Right lobe of liver (tissue), 4 donors: ENCODE data around the gene CUEDC1.

Experiments
- CTCF ChIP-seq, 4 donors: fragments of 200-600 bp in 3 of 4; fragments of 450-650 bp in 1 of 4; IDR thresholded peaks; one replicate each; pipeline versions ENCODE4 v1.5.1 to v1.8.0; 2016 to 2022; ENCODE audit warnings: antibody characterized with exemption in 4 of 4, mild to moderate bottlenecking in 2 of 4
- POLR2A ChIP-seq: fragments of 450-650 bp; IDR thresholded peaks from one replicate; pipeline ENCODE4 v1.6.1; 2017; ENCODE audit warnings: antibody characterized with exemption, mild to moderate bottlenecking
- donor health status: DM: no; HTN: no; CAD: no.
- donor health status: DM: no; HTN: no; CAD: no.
- donor health status: DM: no; HTN: yes; CAD: no.

- TF ChIP-seq CTCF (IDR thresholded peaks at IDR 0.05) (no peak), POLR2A (no peak)
Observed at GRCh38 chr17:57984936-57985674, 29.9 kb upstream of the CUEDC1 start.
